HG02852 (cell line): ENCODE measurements around the gene HOXD11.

Source experiments
- ATAC-seq: cut with Tn5 transposase; IDR thresholded peaks from one replicate; pipeline ENCODE4 v1.9.1; 2021; ENCODE audit warnings: mild to moderate bottlenecking, moderate library complexity; ENCODE audit not compliant: unreplicated experiment

The HOXD11 gene

GRCh38 chr2:176081376-176081836, 25.7 kb upstream of the HOXD11 start:
- ATAC-seq, result no peak

DNA sequence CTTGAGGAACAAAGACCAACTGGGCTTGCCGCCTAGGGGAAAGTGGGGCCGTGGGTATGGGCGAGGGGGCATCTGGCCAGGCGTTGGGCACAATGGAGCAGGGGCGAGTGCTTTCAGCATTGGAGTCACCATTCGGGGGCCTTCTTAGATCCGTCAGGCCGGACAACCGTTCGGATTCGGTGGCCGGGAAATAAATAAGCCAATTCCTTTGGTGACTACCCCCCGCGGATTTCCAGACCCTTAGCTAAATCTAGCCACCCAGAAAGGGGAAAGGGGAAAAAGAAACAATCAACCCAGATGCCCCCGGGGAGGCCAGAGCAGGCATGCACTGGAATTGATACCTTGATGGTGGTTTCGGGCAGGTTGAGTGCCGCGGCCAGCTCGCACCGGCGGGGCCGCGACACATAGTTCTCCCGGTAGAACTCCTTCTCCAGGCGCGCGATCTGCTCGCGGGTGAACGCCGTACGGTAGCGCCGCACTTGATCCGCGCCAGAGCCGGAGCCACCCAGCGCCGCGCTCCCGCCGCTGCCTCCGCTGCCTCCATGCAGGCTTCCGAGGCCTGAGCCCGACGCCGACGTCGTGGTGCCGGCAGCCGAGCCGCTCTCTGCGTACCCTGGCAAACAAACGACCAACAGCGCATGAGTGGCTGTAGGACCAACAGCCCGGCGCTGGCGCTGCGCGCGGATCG, 25.1 kb upstream of the HOXD11 start:
- ATAC-seq, result no peak

DNA sequence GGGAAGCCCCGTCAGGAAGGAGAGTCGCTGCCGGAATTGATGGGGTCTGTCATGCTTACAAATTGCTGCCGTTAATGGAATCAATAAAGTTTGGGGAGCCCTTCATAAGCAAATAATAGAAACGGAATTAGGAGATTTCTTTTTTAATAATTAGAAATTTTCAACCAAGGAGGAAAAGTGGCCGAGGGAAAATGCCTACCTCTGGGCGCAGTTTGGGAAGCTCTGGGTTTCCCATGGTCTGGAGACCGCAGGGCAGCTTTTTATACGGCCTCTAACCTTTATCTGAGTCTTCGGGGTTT, 24.6 kb upstream of the HOXD11 start:
- ATAC-seq, result no peak

GRCh38 chr2:176082824-176083751, 24.0 kb upstream of the HOXD11 start:
- ATAC-seq, result no peak

DNA sequence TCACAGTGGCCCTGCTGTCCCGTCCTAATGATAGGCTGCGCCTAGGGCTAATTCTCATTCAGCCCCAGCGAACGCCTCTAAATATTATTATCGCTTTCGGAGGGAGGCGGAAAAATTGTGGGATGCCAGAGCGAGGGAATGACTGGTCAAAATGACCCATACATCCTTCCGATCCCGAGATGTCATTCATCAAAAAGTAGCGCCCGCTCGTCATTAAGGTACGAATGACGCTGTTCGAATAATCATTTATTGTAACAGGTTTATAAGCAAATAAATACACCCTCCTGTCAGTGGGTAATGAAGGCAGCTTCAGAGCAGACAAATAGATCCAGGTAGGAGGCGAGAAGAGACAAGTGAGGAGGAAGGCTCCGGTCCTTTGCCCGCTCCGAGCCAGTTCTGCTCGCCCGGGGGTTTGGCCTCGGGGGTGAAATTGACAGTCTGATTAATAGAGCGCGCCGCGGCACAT, 23.3 kb upstream of the HOXD11 start, which contains the start of gene EVX2:
Gene EVX2 (minus strand): TSS at position 167 of the 466 bp plus-strand sequence. CDS start 186 bp downstream, outside the sequence.
- ATAC-seq, result no peak

GRCh38 chr2:176084611-176085119, 22.4 kb upstream of the HOXD11 start:
- no peak for ATAC-seq

DNA sequence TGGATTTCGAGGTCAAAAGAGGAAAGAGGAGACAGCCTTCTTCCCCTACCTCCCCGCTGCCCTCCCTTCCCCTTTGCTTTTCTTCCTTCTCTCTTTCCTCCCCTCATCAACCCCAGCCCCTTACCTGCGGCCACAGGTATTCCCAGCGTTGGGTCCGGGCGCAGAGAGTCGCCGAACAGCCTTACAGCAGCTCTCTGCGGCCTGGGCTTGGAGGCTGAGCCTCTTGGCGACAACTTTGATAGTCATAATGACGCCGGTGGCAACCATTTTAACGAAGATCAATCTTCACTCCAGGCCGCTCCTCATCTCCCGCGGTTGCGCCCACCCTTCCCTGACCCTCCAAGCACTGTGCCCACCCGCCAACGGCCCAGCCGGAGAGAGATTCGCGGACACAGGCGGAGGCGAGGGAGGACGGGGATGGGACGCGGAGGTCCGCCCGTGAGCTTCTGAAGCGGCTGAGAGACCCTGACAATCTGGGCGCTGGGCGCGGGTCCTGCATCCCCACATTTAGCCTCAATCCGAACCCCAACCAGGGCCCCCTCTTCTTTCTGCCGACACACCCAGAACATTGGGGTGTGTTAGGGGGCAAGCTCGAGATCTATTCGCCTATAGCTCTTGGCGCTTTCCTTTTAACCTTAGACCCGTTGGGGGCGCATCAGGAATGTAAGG, 21.8 kb upstream of the HOXD11 start:
- ATAC-seq, result no peak

GRCh38 chr2:176085861-176086771, 21.0 kb upstream of the HOXD11 start:
- ATAC-seq, result no peak

- ATAC-seq, result no peak
Measured at GRCh38 chr2:176087330-176088047, 19.6 kb upstream of the HOXD11 start.

DNA sequence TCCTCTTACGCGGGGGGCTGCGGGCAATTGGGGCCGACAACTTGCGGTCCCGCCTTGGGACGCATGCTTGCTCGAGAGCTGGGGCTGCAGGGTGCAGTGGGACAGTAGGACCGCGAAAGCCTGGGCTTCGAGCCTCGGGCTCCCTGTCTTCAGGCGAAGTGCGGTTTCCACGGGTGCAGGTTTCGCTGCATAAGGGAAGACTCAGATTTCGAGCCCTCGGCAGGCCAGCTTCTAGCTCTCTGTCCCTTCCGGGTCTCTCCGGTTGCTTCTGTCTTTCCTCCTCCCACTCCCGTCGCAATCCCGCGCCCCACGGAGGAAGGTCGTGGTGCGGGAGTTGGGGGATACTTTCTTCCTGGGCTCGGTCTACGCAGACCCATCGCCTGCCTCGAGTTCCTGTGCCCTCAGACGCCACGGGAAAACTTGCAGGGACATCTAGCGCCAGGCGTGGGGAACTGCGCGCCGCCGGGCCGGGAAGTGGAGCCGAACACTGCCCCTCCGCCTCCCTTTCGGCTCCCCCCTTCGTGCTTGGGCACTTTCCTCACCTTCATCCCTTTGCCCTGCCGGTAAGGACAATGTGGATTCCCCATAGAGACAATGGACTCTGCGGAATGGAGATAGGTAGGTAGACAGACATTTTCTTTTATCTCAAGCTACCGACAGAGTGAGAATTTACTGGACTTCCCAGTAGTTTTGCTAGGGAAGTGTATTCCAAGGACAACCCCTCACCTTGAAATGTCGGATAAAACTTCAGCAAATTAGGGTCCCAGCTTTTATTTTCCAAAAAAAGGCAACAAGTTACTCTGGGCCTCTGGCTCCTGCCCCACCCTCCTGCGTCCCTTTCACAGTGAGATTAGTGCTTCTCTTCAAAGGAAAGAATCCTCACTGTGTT, 18.8 kb upstream of the HOXD11 start:
- ATAC-seq, result no peak

GRCh38 chr2:176088937-176089842, 17.9 kb upstream of the HOXD11 start:
- ATAC-seq, result no peak

DNA sequence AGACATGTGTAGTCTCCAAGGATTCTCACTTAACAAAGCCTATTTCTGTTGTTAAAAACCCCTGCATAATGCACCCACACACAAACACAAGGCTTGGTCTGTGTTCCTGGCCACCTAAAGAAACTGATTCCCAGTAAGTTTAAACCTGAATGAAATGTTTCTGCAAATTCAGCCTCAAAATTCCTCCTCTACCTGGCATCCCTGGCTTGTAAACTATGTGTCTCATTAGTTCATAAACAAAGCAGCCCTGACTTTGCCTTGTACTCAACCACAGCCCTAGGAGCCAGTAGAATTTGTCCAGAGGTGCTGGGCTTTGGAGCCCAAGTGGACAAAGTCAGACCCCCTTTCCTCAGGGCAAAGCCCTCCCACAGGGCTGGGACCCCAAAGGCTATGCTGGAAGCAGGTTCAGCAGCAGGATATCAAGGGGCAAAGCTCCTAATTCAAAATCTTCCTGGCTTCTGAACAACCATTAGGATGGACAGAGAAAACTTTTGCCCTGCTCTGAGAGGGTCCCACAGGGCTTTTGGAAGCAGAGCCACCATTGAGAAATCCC, 17.2 kb upstream of the HOXD11 start:
- ATAC-seq, result no peak

- ATAC-seq, result no peak
Measured at GRCh38 chr2:176090862-176091261, 16.2 kb upstream of the HOXD11 start.

DNA sequence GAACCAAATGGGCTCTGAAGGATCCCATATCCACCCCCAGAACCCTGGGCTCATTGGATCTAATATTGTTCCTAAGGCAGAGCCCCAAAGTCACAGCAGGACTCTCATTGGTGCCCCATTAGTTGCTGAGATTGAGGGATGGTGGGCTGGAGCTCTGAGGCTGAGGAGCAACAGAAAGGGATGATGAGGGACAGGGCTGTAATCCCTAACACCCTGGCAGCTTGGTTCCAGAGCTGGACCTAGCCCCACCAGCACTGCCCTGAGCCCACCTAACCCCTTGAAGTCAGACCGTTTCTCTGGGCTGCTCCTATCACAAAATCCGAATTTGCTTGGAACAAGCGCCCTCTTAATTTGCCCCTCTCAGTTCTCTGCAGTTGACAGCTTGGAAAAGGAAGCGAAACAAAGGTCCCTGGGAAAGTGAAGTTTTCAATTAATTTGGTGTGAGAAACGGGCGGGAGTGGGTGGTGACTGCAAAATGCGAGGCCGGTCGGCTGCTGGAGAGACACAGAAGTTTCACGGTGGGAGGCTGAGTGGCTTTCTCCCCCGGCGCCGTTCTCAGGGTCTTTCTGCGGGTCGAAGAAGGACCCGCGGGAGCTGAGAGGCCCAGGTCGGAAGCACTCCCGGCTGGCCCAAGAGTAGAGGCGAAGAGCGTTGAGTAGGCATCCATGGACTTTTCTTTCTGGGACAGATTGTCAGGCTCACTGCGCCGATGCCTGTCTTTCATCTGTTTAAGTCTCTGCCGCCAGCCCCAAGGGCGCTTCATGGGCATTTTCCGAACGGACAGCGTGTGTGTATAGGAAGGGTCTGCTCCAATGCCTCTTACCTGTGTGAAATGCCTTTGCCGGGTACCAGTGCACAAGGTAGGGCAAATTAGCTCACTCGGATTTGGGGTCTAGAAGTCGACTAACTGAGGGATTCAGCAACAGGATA, 15.5 kb upstream of the HOXD11 start:
- ATAC-seq, result no peak

DNA sequence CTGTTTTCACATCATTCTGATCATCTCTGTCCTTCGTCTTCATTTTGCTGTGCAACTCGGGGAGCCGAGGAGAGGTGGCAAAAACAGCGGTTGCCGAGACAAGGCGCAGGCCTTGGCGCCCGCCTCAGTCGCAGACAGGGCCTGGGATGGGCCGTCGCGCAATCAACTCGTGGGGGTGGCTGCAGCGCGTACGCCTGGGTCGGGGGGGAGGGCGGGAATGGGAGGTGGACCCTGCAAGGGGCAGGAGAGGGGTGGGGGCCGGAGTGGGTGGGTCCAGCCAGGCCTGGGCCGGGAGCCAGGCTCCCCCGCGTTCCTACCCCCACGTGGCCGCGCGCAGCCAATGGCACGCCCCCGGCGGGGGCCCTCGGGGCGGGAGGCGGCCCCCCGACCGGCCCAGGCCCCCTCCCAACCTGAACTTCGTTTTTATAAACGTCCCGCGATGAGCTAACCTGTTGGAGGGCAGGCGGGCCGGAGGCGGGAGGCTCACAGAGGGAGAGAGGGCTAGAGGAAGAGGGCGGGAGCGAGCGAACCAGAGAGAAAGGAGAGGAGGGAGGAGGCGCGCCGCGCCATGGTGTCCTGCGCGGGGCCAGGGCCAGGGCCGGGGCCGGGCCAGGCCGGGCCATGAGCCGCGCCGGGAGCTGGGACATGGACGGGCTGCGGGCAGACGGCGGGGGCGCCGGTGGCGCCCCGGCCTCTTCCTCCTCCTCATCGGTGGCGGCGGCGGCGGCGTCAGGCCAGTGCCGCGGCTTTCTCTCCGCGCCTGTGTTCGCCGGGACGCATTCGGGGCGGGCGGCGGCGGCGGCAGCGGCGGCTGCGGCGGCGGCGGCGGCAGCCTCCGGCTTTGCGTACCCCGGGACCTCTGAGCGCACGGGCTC, 14.6 kb upstream of the HOXD11 start, which contains the start of gene HOXD13:
Gene HOXD13 (plus strand): TSS at position 452 of the 875 bp plus-strand sequence. CDS start 170 bp downstream, at position 622.
- no peak for ATAC-seq
